Aorta (tissue), 5 donors: Measurements from ENCODE around the gene PPP4R3A. TPM values are rescaled to one million over a fixed set of nuclear protein-coding genes. Genes with fewer than 3 reads are reported as not detected.

Experiments
- ATAC-seq: fragments of 200-7000 bp; cut with Tn5 transposase; one replicate; pipeline ENCODE4 v1.9.1; 2022; ENCODE audit warnings: moderate library complexity; ENCODE audit not compliant: low FRiP score
- DNase-seq, 2 donors: peaks; one replicate each; pipeline ENCODE4 v3.0.0-alpha.2; 2020
- H3K27ac ChIP-seq, 2 donors: one replicate each; pipeline ENCODE4 v1.5.1; 2013; ENCODE audit warnings: low read length in 2 of 2, mild to moderate bottlenecking in 2 of 2, moderate library complexity in 2 of 2, control low read depth in 1 of 2, inconsistent platforms in 1 of 2, low read depth in 1 of 2
- H3K27me3 ChIP-seq, 2 donors: one replicate each; pipeline ENCODE4 v1.6.1; 2013; ENCODE audit warnings: control low read depth in 1 of 2, low read length in 1 of 2, mild to moderate bottlenecking in 1 of 2, moderate library complexity in 1 of 2; ENCODE audit not compliant: insufficient read depth in 2 of 2, control insufficient read depth in 1 of 2
- H3K36me3 ChIP-seq, 2 donors: one replicate each; pipeline ENCODE4 v1.6.1; 2013; ENCODE audit warnings: control low read depth in 1 of 2, low read length in 1 of 2, mild to moderate bottlenecking in 1 of 2; ENCODE audit not compliant: insufficient read depth in 2 of 2, control insufficient read depth in 1 of 2
- H3K4me1 ChIP-seq, 2 donors: one replicate each; pipeline ENCODE4 v1.6.1; 2013; ENCODE audit warnings: low read length in 2 of 2, control low read depth in 1 of 2, mild to moderate bottlenecking in 1 of 2, moderate library complexity in 1 of 2; ENCODE audit not compliant: insufficient read depth in 2 of 2, control insufficient read depth in 1 of 2
- H3K4me3 ChIP-seq, 2 donors: one replicate each; pipeline ENCODE4 v1.5.1; 2013; ENCODE audit warnings: low read length in 2 of 2, control low read depth in 1 of 2, mild to moderate bottlenecking in 1 of 2
- H3K9me3 ChIP-seq: one replicate; pipeline ENCODE4 v1.6.1; 2013; ENCODE audit warnings: mild to moderate bottlenecking, low read length; ENCODE audit not compliant: control insufficient read depth
- WGBS, 2 donors: extraction: QIAGEN DNeasy Blood & Tissue Kit; methylation state at CpG; one replicate each; pipeline ENCODE4 v1.1.7; 2013; 5-methylcytosine and 5-hydroxymethylcytosine counted together
- intact Hi-C, 2 donors: fragments of 100-400 bp; cut with DNase I; formaldehyde crosslinking; loops; one replicate each; pipeline versions ENCODE4 v1.14.2 to v1.15.0; 2022
- polyA plus RNA-seq, 2 donors: library from polyadenylated mRNA; stranded (reverse); fragments of 200-250 nt; gene quantifications; one replicate each; pipeline ENCODE4 v1.2.3, GENCODE V29; 2013
- total RNA-seq, 2 donors: library from RNA; stranded (reverse); fragmentation: NEBNext Ultra II Directional; extraction: Animal tissue kit (Norgen Biotek cat#: 25700); gene quantifications; one replicate each; pipeline ENCODE4 v1.2.1, GENCODE V29; 2021
- donor health status: healthy with polysubstance abuse.
- donor health status: Bipolar disorder and iron deficiency.
- donor health status: DM: no; HTN: no; CAD: no.
- donor health status: DM: no; HTN: no; CAD: no.
- donor health status: DM: yes; HTN: yes; CAD: no.

PPP4R3A gene
- total and polyA plus RNA-seq, 4 donors: 37.7 to 75.4 (median 55.0) TPM

GRCh38 chr14:91417120-91417982, 92.8 kb downstream of the PPP4R3A start, which contains the start of gene CCDC88C:
TSS of gene CCDC88C (minus strand) at chr14:91417820. CDS start at chr14:91417690, 130 bp downstream.
- peak; percentile 37 for ATAC-seq
- no peaks in the 10 kb centered on the region for H3K36me3 ChIP-seq
- intact Hi-C loops: no loop called here
- peak; percentile 63 to 87 for DNase-seq
- no peaks in the 10 kb centered on the region for H3K4me1 ChIP-seq
- no peaks in the 10 kb centered on the region for H3K27me3 ChIP-seq
- H3K4me3 ChIP-seq: peak within 1 kb of the TSS; percentile 39 to 67
- WGBS, 2 donors: 5 to 6% methylated on average over 69 to 103 of the region's 103 CpGs
- H3K27ac ChIP-seq: no peak within 1 kb of the TSS
- H3K9me3 ChIP-seq: no peaks in the 10 kb centered on the region

GRCh38 chr14:91416744-91417119, 93.4 kb downstream of the PPP4R3A start:
- 78 to 85% methylated on average over 19 of the region's 19 CpGs for WGBS, 2 donors
- no peak for DNase-seq
- intact Hi-C loops: no loop called here
- Histone ChIP-seq H3K9me3 (no peaks in the 10 kb centered on the region), H3K4me3 (no peak overlapping the region), H3K36me3 (no peaks in the 10 kb centered on the region), H3K27me3 (no peaks in the 10 kb centered on the region), H3K4me1 (no peaks in the 10 kb centered on the region), H3K27ac (no peak overlapping the region)
- ATAC-seq: no peak

GRCh38 chr14:91415794-91416743, 94.0 kb downstream of the PPP4R3A start:
- DNase-seq: no peak
- no peak overlapping the region for H3K4me3 ChIP-seq
- 87 to 91% methylated on average over 18 of the region's 18 CpGs for WGBS, 2 donors
- H3K9me3 ChIP-seq: no peaks in the 10 kb centered on the region
- H3K36me3 ChIP-seq: no peaks in the 10 kb centered on the region
- H3K4me1 ChIP-seq: no peaks in the 10 kb centered on the region
- intact Hi-C loops: no loop called here
- ATAC-seq: no peak
- no peak overlapping the region for H3K27ac ChIP-seq
- no peaks in the 10 kb centered on the region for H3K27me3 ChIP-seq

- Histone ChIP-seq H3K4me3 (no peak overlapping the region), H3K27ac (no peak overlapping the region)
These were observed 95.7 kb downstream of the PPP4R3A start for GRCh38 chr14:91414475-91414833.

GRCh38 chr14:91413547-91414474, 96.3 kb downstream of the PPP4R3A start:
- Histone ChIP-seq H3K27ac (no peak overlapping the region), H3K36me3 (no peaks in the 10 kb centered on the region), H3K4me3 (no peak overlapping the region), H3K4me1 (no peaks in the 10 kb centered on the region), H3K27me3 (no peaks in the 10 kb centered on the region), H3K9me3 (no peaks in the 10 kb centered on the region)
- intact Hi-C loops: no loop called here
- ATAC-seq: no peak
- 88 to 94% methylated on average over 11 of the region's 11 CpGs for WGBS, 2 donors
- no peak for DNase-seq

More at GRCh38 chr14:91414475-91414833, 95.7 kb downstream of the PPP4R3A start:
- ATAC-seq: no peak
- 85 to 97% methylated on average over 3 of the region's 3 CpGs for WGBS, 2 donors
- H3K27me3 ChIP-seq: no peaks in the 10 kb centered on the region
- no peaks in the 10 kb centered on the region for H3K9me3 ChIP-seq
- DNase-seq: no peak
- intact Hi-C loops: no loop called here
- H3K4me1 ChIP-seq: no peaks in the 10 kb centered on the region
- no peaks in the 10 kb centered on the region for H3K36me3 ChIP-seq

GRCh38 chr14:91412939-91413338, 97.2 kb downstream of the PPP4R3A start:
- no peak overlapping the region for H3K27ac ChIP-seq
- H3K36me3 ChIP-seq: no peaks in the 10 kb centered on the region
- H3K4me3 ChIP-seq: no peak overlapping the region
- no peak for DNase-seq
- ATAC-seq: no peak
- H3K27me3 ChIP-seq: no peaks in the 10 kb centered on the region
- intact Hi-C loops: no loop called here
- no peaks in the 10 kb centered on the region for H3K4me1 ChIP-seq
- no peaks in the 10 kb centered on the region for H3K9me3 ChIP-seq
- WGBS, 2 donors: 92 to 96% methylated on average over 5 of the region's 5 CpGs

- 70 to 74% methylated on average over 12 of the region's 12 CpGs for WGBS, 2 donors
These were observed 99.2 kb downstream of the PPP4R3A start for GRCh38 chr14:91410771-91411536.

More at GRCh38 chr14:91410771-91411536, 99.2 kb downstream of the PPP4R3A start:
- H3K27ac ChIP-seq: no peak overlapping the region
- no peak overlapping the region for H3K4me3 ChIP-seq
- H3K36me3 ChIP-seq: no peaks in the 10 kb centered on the region
- ATAC-seq: no peak
- DNase-seq: no peak
- no peaks in the 10 kb centered on the region for H3K9me3 ChIP-seq
- no peaks in the 10 kb centered on the region for H3K27me3 ChIP-seq
- intact Hi-C loops: no loop called here
- H3K4me1 ChIP-seq: no peaks in the 10 kb centered on the region
